Prostate gland (tissue), 2 donors: ENCODE measurements around the gene MBD3L2. TPM values are rescaled to one million over a fixed set of nuclear protein-coding genes. Genes with fewer than 3 reads are reported as not detected.
A peak's percentile ranks its signal among the peaks of the same experiment; 100 is the strongest.
"Not testable (repeated sequence)": the region's sequence is repeated elsewhere in the genome, so short reads cannot be mapped to it uniquely, and the experiment has no call there.

Source experiments
- DNase-seq: peaks from one replicate; pipeline ENCODE4 v3.0.0-alpha.2; 2019; ENCODE audit warnings: low spot score
- H3K27ac ChIP-seq, 2 donors: fragments of 200-600 bp; sonication (generic); 2 replicates each; pipeline ENCODE4 v1.5.1; 2017 to 2019
- H3K27me3 ChIP-seq: fragments of 200-600 bp; sonication (generic); replicated peaks from 2 replicates; pipeline ENCODE4 v1.5.1; 2019; ENCODE audit not compliant: insufficient read depth
- H3K36me3 ChIP-seq, 2 donors: fragments of 200-600 bp; sonication (generic); 1 replicate in 1 of 2; 2 replicates in 1 of 2; pipeline versions ENCODE4 v1.5.1 to v1.8.1; 2017 to 2019
- H3K4me1 ChIP-seq: fragments of 200-600 bp; sonication (generic); replicated peaks from 2 replicates; pipeline ENCODE4 v1.5.1; 2019
- H3K4me3 ChIP-seq, 2 donors: fragments of 200-600 bp; sonication (generic); 2 replicates each; pipeline ENCODE4 v1.5.1; 2017 to 2019
- H3K9me3 ChIP-seq: fragments of 200-600 bp; sonication (generic); 2 replicates; pipeline ENCODE4 v1.5.1; 2017
- POLR2A ChIP-seq: fragments of 450-650 bp; IDR thresholded peaks from one replicate; pipeline ENCODE4 v1.6.1; 2016; ENCODE audit warnings: antibody characterized with exemption, mild to moderate bottlenecking
- POLR2AphosphoS5 ChIP-seq: sonication (generic); formaldehyde crosslinking; IDR thresholded peaks from one replicate; pipeline ENCODE4 v1.6.1; 2017; ENCODE audit warnings: antibody characterized with exemption
- WGBS: methylation state at CpG from one replicate; pipeline ENCODE4 v1.1.5; 2018; 5-methylcytosine and 5-hydroxymethylcytosine counted together
- intact Hi-C: fragments of 100-400 bp; cut with DNase I; formaldehyde crosslinking; loops from one replicate; pipeline ENCODE4 v1.14.2; 2022
- total RNA-seq, 2 donors: library from RNA; depleted of rRNA; stranded (reverse); fragments of >200 nt; gene quantifications; one replicate each; pipeline ENCODE4 v1.1.0, GENCODE V29; 2016
- TF ChIP-seq, protein P1 (sequence below), 4 experiments: fragments of 200-600 bp in 2 of 4; fragments of 450-650 bp in 2 of 4; sonication (generic) in 2 of 4; IDR thresholded peaks; 1 replicate in 3 of 4; 2 replicates in 1 of 4; pipeline ENCODE4 v1.5.1; 2016 to 2019; ENCODE audit warnings: antibody characterized with exemption in 4 of 4, mild to moderate bottlenecking in 2 of 4, moderate library complexity in 2 of 4

MBD3L2 gene
- total RNA-seq, 2 donors from 2014 or later, result not detected

DNA sequence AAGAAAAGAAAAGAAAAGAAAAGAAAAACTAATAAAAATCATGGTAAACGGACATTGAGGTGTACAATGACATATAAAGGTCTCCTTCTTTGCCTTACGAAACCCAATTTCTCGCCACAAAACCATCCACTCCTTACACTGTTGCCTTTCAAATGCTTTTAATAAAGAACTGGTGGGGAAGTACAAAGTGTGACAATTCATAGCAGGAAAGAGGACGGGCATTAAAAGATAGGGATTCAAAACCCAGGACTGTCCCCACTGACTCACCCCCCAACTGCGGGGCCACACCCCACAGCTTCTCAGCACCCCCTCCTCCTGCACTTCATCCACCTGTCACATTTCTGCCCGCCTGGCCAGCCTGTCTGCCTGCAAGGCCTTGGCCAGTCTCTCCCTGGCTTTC, 30.3 kb upstream of the MBD3L2 start:
- H3K9me3 ChIP-seq, result no peaks in the 10 kb centered on the region
- H3K4me3 ChIP-seq, result no peak overlapping the region
- intact Hi-C loops, result no loop called here
- no peaks in the 10 kb centered on the region for H3K36me3 ChIP-seq
- H3K4me1 ChIP-seq, result no peaks in the 10 kb centered on the region
- H3K27ac ChIP-seq, result no peak overlapping the region
- DNase-seq, result no peak
- H3K27me3 ChIP-seq, result no peaks in the 10 kb centered on the region
- WGBS, result 75% methylated on average over 6 of the region's 6 CpGs
- TF ChIP-seq POLR2AphosphoS5, result no peak
- no peak for TF ChIP-seq POLR2A
- TF ChIP-seq, protein P1, sequence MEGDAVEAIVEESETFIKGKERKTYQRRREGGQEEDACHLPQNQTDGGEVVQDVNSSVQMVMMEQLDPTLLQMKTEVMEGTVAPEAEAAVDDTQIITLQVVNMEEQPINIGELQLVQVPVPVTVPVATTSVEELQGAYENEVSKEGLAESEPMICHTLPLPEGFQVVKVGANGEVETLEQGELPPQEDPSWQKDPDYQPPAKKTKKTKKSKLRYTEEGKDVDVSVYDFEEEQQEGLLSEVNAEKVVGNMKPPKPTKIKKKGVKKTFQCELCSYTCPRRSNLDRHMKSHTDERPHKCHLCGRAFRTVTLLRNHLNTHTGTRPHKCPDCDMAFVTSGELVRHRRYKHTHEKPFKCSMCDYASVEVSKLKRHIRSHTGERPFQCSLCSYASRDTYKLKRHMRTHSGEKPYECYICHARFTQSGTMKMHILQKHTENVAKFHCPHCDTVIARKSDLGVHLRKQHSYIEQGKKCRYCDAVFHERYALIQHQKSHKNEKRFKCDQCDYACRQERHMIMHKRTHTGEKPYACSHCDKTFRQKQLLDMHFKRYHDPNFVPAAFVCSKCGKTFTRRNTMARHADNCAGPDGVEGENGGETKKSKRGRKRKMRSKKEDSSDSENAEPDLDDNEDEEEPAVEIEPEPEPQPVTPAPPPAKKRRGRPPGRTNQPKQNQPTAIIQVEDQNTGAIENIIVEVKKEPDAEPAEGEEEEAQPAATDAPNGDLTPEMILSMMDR (IDR thresholded peaks at IDR 0.05), result no peak

- H3K27ac ChIP-seq, H3K4me3 ChIP-seq, H3K4me1 ChIP-seq, H3K36me3 ChIP-seq, intact Hi-C loops, DNase-seq, H3K27me3 ChIP-seq, H3K9me3 ChIP-seq: not testable (repeated sequence)
- no CpG with 5 or more reads among the region's 6 CpGs for WGBS
Measured at GRCh38 chr19:7021331-7021730, 27.8 kb upstream of the MBD3L2 start, which contains the start of gene MBD3L2B. Gene MBD3L2B (minus strand): TSS chr19:7021431. CDS start chr19:7021397, 34 bp downstream.

DNA sequence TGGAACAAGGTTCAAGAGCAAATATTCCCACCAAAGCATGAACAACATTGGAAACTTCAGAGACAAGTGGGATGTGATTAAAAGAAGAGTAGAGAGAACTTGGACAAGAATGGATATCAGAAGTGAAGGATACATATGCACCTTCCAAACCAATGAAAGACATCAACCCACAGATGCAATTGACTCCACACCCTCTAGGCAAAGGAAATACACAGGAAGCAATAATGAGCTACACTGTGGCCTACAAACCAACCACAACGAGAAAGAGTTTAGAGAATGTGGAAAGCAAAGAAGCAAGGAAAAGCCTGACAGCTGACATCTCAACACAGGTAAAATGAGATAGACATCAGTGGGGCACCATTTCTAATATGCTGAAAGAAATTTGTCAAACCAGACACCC, 20.3 kb upstream of the MBD3L2 start:
- WGBS, result no CpG with 5 or more reads among the region's 1 CpG
- not testable (repeated sequence) for DNase-seq

DNA sequence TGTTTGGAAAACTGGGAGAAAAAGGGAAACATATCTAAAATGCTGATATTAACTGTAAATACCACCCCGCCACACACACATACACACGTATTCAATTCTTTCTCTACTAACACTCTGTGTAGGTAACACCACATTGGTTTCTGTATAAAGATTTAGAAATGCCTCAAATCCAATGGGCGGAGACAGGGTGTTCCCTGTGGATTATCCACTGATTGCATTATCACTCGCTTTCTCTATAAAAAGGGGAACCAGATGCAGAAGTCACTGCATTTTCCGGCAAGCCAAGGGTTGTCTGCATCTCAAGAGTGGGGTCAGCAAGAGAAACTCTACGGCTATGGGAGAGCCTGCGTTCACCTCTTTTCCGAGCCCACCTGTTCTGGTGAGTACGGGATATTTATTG, 18.8 kb upstream of the MBD3L2 start, which contains the start of gene MBD3L5:
MBD3L5 (plus strand) TSS at position 301 of the 400 bp plus-strand sequence; CDS start at position 335, 34 bp downstream.
- H3K27me3 ChIP-seq, H3K27ac ChIP-seq, H3K4me1 ChIP-seq, intact Hi-C loops, DNase-seq, H3K9me3 ChIP-seq, H3K36me3 ChIP-seq, H3K4me3 ChIP-seq: not testable (repeated sequence)
- 100% methylated on average over 1 of the region's 9 CpGs for WGBS

More for the DNA sequence above, 20.3 kb upstream of the MBD3L2 start:
- H3K27ac ChIP-seq, H3K9me3 ChIP-seq, H3K4me3 ChIP-seq, H3K4me1 ChIP-seq, intact Hi-C loops, H3K27me3 ChIP-seq, H3K36me3 ChIP-seq: not testable (repeated sequence)

DNA sequence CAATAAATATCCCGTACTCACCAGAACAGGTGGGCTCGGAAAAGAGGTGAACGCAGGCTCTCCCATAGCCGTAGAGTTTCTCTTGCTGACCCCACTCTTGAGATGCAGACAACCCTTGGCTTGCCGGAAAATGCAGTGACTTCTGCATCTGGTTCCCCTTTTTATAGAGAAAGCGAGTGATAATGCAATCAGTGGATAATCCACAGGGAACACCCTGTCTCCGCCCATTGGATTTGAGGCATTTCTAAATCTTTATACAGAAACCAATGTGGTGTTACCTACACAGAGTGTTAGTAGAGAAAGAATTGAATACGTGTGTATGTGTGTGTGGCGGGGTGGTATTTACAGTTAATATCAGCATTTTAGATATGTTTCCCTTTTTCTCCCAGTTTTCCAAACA, 9.0 kb upstream of the MBD3L2 start, which contains the start of gene MBD3L4:
MBD3L4 (minus strand) TSS at position 101 of the 400 bp plus-strand sequence; CDS start at position 66, 35 bp downstream.
- H3K4me3 ChIP-seq, H3K36me3 ChIP-seq, H3K27ac ChIP-seq, H3K27me3 ChIP-seq, intact Hi-C loops, H3K4me1 ChIP-seq, DNase-seq, H3K9me3 ChIP-seq: not testable (repeated sequence)
- 85% methylated on average over 2 of the region's 9 CpGs for WGBS

GRCh38 chr19:7041563-7041962, 7.6 kb upstream of the MBD3L2 start:
- DNase-seq, H3K4me1 ChIP-seq, H3K27ac ChIP-seq, H3K27me3 ChIP-seq, H3K9me3 ChIP-seq, H3K36me3 ChIP-seq, H3K4me3 ChIP-seq, intact Hi-C loops: not testable (repeated sequence)
- no CpG with 5 or more reads among the region's 2 CpGs for WGBS

GRCh38 chr19:7051421-7051820, 2.3 kb downstream of the MBD3L2 start:
- H3K36me3 ChIP-seq, H3K27me3 ChIP-seq, H3K4me1 ChIP-seq, intact Hi-C loops, H3K4me3 ChIP-seq, H3K27ac ChIP-seq, H3K9me3 ChIP-seq: not testable (repeated sequence)
- 85% methylated on average over 3 of the region's 5 CpGs for WGBS
- peak; percentile 2 for DNase-seq

GRCh38 chr19:7052896-7053295, 3.8 kb downstream of the MBD3L2 start:
- H3K27me3 ChIP-seq, H3K27ac ChIP-seq, DNase-seq, H3K36me3 ChIP-seq, H3K4me3 ChIP-seq, H3K4me1 ChIP-seq, intact Hi-C loops, H3K9me3 ChIP-seq: not testable (repeated sequence)
- 92% methylated on average over 7 of the region's 7 CpGs for WGBS

DNA sequence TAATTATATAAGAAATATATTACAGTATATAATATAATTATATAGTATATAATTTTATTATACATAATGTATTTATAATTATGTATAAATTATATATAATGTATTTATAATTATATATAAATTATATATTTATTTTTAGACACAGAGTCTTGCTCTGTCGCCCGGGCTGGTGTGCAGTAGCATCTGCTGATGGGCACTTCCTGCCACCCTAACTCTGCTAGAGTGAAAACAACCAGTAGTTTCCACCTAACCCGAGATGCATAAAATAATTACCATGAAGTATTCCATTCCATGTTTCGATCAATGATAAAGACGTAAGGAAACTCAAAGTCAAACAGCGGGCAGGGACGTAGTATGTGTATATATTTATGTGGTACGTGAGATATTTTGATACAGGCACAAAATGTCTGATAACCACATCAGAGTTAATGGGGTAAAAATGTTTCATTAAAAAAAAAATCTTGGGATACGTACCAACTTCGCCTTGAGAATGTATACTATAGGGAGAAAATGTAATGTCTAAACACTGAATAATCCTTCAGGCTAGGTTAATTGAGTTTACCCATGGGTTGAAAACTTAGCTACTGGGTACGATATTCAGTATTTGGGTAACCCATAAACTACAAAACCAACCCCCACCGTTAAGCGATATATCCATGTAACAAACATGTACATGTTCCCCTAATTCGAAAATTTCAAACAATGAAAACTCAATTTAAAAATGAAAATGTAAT, 5.7 kb downstream of the MBD3L2 start:
- H3K4me1 ChIP-seq, H3K27me3 ChIP-seq, DNase-seq, intact Hi-C loops, H3K9me3 ChIP-seq, H3K4me3 ChIP-seq, H3K36me3 ChIP-seq, H3K27ac ChIP-seq: not testable (repeated sequence)
- WGBS, result 94% methylated on average over 12 of the region's 14 CpGs

DNA sequence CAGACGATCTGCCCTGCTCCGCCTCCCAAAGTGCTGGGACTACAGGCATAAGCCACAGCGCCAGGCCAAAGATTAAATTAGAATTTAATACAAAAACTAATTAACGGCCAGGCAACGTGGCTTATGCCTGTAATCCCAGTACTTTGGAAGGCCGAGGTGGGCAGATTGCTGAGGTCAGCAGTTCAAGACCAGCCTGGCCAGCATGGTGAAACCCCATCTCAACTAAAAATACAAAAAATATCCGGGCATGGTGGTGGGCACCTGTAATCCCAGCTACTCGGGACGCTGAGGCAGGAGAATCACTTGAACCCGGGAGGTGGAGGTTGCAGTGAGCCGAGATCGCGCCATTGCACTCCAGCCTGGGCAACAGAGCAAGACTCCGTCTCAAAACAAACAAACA, 6.6 kb downstream of the MBD3L2 start:
- intact Hi-C loops, H3K27me3 ChIP-seq, H3K4me3 ChIP-seq, DNase-seq, H3K36me3 ChIP-seq, H3K4me1 ChIP-seq, H3K27ac ChIP-seq, H3K9me3 ChIP-seq: not testable (repeated sequence)
- 93% methylated on average over 14 of the region's 14 CpGs for WGBS

GRCh38 chr19:7056371-7056770, 7.2 kb downstream of the MBD3L2 start:
- H3K36me3 ChIP-seq, H3K9me3 ChIP-seq, H3K4me3 ChIP-seq, intact Hi-C loops, H3K4me1 ChIP-seq, H3K27me3 ChIP-seq, H3K27ac ChIP-seq, DNase-seq: not testable (repeated sequence)
- WGBS, result 89% methylated on average over 9 of the region's 16 CpGs
